Calu3 (cell line): ENCODE data around the gene MTMR3. TPM values are rescaled to one million over a fixed set of nuclear protein-coding genes. Genes with fewer than 3 reads are reported as not detected.

Experiments used
- BruUV-seq: library from RNA; stranded (reverse); fragments of 400-500 nt; replicated peaks from 2 replicates; lab custom pipeline; 2021; lab: Mats Ljungman, UMichigan
- CTCF ChIA-PET: fragments of 300-600 bp; sonication (Branson Sonifier 250); formaldehyde crosslinking; loops from one replicate; lab custom pipeline; 2022; ENCODE audit warnings: antibody characterized with exemption; lab: Charles Lee
- DNase-seq: peaks from one replicate; pipeline ENCODE4 v3.0.0; 2022
- H3K27ac Mint-ChIP-seq: one replicate; pipeline ENCODE4 v1.8.0; 2022; ENCODE audit warnings: mixed read lengths; ENCODE audit not compliant: unreplicated experiment
- H3K27me3 Mint-ChIP-seq: one replicate; pipeline ENCODE4 v1.8.0; 2022; ENCODE audit warnings: mixed read lengths; ENCODE audit not compliant: unreplicated experiment
- H3K36me3 Mint-ChIP-seq: one replicate; pipeline ENCODE4 v1.8.0; 2022; ENCODE audit warnings: mild to moderate bottlenecking, moderate library complexity, mixed read lengths; ENCODE audit not compliant: insufficient read depth, unreplicated experiment
- H3K4me1 Mint-ChIP-seq: one replicate; pipeline ENCODE4 v1.8.0; 2022; ENCODE audit warnings: mild to moderate bottlenecking, low read depth, mixed read lengths; ENCODE audit not compliant: unreplicated experiment
- H3K4me3 Mint-ChIP-seq: one replicate; pipeline ENCODE4 v1.8.0; 2022; ENCODE audit warnings: mild to moderate bottlenecking, low read depth, moderate library complexity, mixed read lengths; ENCODE audit not compliant: unreplicated experiment
- H3K9me3 Mint-ChIP-seq: one replicate; pipeline ENCODE4 v1.8.0; 2022; ENCODE audit warnings: low read depth, mixed read lengths; ENCODE audit not compliant: unreplicated experiment
- intact Hi-C: fragments of 100-400 bp; cut with micrococcal nuclease; formaldehyde crosslinking; loops from one replicate; pipeline ENCODE4 v1.10.0; 2022; ENCODE audit not compliant: unreplicated experiment
- total RNA-seq: library from RNA; stranded (reverse); gene quantifications from 2 replicates; pipeline ENCODE4 v1.2.3, GENCODE V29; 2022
- TF ChIP-seq, protein P1 (sequence below): fragments of 200-600 bp; IDR thresholded peaks from one replicate; pipeline ENCODE4 v1.8.0; 2022; ENCODE audit warnings: antibody characterized with exemption; ENCODE audit not compliant: unreplicated experiment

MTMR3 gene
- total RNA-seq, 1 experiment from 2014 or later, result 34.5 TPM

DNA sequence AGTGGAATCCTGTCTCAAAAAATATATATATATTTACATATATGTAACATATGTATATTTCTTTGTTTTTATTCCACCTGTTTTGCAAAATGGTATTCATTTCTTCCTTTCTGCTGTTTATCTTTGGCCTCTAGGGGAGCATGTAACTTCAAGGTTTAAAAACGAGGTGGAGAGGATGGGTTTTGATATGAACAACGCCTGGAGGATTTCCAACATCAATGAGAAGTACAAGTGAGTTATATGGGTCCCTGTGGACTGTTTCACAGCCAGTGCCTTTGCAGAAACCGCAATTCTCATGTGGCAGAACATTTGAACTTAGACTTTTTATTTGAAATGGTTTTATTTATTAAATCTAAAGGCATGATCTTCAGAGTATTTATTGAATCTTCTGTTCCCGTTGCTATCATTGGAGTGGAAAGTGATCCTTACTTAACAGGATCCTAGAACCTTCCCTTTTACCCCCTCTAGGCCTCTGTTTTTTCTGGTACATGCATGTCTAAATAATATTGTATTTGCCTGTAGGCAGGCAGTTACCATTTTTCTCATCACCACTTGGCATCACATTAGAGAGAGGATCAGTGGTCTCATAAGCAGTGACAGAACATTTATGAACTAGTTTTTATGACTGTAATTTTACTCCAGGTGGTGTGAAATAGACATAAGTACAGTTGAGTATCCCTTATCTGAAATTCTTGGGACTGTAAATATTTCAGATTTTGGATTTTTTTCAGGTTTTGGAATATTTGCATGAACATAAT lies 115.8 kb downstream of the MTMR3 start:
- intact Hi-C loops, result loop anchor here (5.0 kb wide), 1 partner anchor 222 kb away; no protein-coding TSS in a partner anchor
- no peaks in the 10 kb centered on the region for H3K27me3 Mint-ChIP-seq
- H3K36me3 Mint-ChIP-seq, result peaks cover 16% of the 10 kb centered on the region
- no peak overlapping the region for H3K27ac Mint-ChIP-seq
- H3K9me3 Mint-ChIP-seq, result no peaks in the 10 kb centered on the region
- peaks cover 43% of the 10 kb centered on the region for H3K4me1 Mint-ChIP-seq
- BruUV-seq, result no TSS peak
- no peak overlapping the region for H3K4me3 Mint-ChIP-seq
- TF ChIP-seq, protein P1, sequence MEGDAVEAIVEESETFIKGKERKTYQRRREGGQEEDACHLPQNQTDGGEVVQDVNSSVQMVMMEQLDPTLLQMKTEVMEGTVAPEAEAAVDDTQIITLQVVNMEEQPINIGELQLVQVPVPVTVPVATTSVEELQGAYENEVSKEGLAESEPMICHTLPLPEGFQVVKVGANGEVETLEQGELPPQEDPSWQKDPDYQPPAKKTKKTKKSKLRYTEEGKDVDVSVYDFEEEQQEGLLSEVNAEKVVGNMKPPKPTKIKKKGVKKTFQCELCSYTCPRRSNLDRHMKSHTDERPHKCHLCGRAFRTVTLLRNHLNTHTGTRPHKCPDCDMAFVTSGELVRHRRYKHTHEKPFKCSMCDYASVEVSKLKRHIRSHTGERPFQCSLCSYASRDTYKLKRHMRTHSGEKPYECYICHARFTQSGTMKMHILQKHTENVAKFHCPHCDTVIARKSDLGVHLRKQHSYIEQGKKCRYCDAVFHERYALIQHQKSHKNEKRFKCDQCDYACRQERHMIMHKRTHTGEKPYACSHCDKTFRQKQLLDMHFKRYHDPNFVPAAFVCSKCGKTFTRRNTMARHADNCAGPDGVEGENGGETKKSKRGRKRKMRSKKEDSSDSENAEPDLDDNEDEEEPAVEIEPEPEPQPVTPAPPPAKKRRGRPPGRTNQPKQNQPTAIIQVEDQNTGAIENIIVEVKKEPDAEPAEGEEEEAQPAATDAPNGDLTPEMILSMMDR, result no peak
- CTCF ChIA-PET, result no interaction called here
- no peak for DNase-seq

DNA sequence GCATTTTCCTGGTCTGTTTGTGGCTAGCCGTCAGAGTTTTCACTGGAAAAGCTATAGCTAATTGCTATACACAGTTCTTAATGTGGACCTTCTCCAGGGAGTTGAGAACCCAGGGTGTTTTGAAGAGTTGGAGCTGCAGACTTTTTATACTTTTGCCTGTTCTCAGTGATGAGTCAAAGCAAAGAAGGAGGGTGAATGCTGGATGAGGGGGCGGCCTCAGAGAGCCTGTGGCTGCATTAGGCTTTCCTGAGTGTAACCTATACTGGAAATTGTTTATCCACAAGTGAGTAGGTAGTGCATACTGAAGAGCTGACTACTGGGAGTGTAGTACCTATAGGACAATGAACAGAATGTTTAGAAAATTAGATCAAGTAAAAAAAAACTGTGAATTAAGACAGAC lies 117.6 kb downstream of the MTMR3 start:
- BruUV-seq, result no TSS peak
- Mint-ChIP-seq H3K4me1 (peaks cover 25% of the 10 kb centered on the region), H3K4me3 (no peak overlapping the region), H3K9me3 (no peaks in the 10 kb centered on the region), H3K36me3 (peaks cover 5% of the 10 kb centered on the region), H3K27me3 (no peaks in the 10 kb centered on the region), H3K27ac (no peak overlapping the region)
- intact Hi-C loops, result loop anchor here (10.0 kb wide), 1 partner anchor 366 kb away; no protein-coding TSS in a partner anchor
- DNase-seq, result no peak
- TF ChIP-seq, protein P1, result no peak
- CTCF ChIA-PET, result interaction anchor here (0.7 kb wide), 1 partner anchor 299 kb away, joined by 3 read pairs; no protein-coding TSS in a partner anchor

DNA sequence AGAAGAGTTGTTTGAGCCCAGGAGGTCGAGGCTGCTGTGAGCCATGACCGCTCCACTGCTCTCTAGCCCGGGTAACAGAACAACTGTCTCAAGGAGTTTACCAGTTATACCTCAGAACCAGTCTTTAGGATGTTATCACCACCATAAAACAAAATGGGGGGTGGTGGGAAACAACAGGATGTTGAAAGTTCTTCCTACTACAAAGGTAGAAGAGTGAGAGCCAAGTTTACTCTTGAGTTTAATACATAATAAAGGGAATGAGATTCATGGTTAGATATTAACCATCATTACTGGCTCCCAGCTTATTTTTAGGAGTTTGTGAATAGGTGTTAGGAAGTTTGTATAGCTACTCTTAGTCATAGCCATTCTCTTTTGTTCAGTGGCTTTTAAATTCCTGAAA lies 118.5 kb downstream of the MTMR3 start:
- H3K4me3 Mint-ChIP-seq, result no peak overlapping the region
- no peaks in the 10 kb centered on the region for H3K36me3 Mint-ChIP-seq
- BruUV-seq, result no TSS peak
- H3K27ac Mint-ChIP-seq, result no peak overlapping the region
- H3K27me3 Mint-ChIP-seq, result no peaks in the 10 kb centered on the region
- no peaks in the 10 kb centered on the region for H3K9me3 Mint-ChIP-seq
- intact Hi-C loops, result loop anchor here (10.0 kb wide), 1 partner anchor 367 kb away; no protein-coding TSS in a partner anchor
- peaks cover 20% of the 10 kb centered on the region for H3K4me1 Mint-ChIP-seq
- CTCF ChIA-PET, result no interaction called here
- no peak for DNase-seq
- TF ChIP-seq, protein P1, result no peak

DNA sequence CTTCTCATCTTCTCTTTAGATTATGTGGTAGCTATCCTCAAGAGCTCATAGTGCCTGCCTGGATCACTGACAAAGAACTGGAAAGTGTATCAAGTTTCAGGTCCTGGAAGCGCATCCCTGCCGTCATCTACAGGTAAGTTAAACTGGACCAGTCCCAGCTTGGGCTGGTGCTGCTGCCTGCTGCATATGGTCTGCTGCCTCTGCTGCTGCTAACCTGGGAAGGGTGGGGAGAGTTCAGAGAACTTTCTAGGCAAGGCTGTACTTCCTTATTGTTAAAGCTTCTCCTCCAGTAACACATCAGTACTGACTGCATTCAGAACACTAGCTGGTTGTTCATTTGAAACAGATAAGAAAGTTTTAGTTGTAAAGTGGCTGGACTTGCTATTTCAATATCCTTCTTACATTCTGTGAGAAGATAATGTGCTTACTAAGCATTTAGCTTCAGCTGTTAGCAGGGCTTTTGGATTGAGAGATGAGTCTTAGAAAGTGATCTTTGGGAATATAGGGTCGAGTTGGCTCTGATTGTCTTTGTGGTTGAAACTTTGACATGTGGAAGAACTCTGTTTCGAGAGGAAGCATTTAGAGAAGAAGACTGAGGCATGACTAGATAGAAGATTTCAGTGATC lies 120.0 kb downstream of the MTMR3 start:
- H3K4me3 Mint-ChIP-seq, result no peak overlapping the region
- TF ChIP-seq, protein P1, result no peak
- no peak for DNase-seq
- H3K27me3 Mint-ChIP-seq, result no peaks in the 10 kb centered on the region
- BruUV-seq, result no TSS peak
- H3K4me1 Mint-ChIP-seq, result peaks cover 20% of the 10 kb centered on the region
- H3K27ac Mint-ChIP-seq, result no peak overlapping the region
- CTCF ChIA-PET, result interaction anchor here (1.1 to 3.0 kb wide), 2 partner anchors 31 to 313 kb away, joined by 3 to 25 read pairs; no protein-coding TSS in a partner anchor
- H3K36me3 Mint-ChIP-seq, result no peaks in the 10 kb centered on the region
- intact Hi-C loops, result loop anchor here (10.0 kb wide), 1 partner anchor 368 kb away; no protein-coding TSS in a partner anchor
- no peaks in the 10 kb centered on the region for H3K9me3 Mint-ChIP-seq
